Measurements from ENCODE around the gene NKX6-2.

The NKX6-2 gene

GRCh38 chr10:132748545-132749370 is 37.2 kb downstream of the NKX6-2 start:
- no peak for TF ChIP-seq EZH2phosphoT487 (IDR thresholded peaks at IDR 0.05; ENCODE audit: borderline replicate concordance, low read length)
- no peak for TF ChIP-seq CTCF (IDR thresholded peaks at IDR 0.05; ENCODE audit: low read depth, low read length, poor library complexity, severe bottlenecking)
- no peaks in the 10 kb centered on the region for H3F3A ChIP-seq (ENCODE audit: control insufficient read depth, insufficient read depth)
- no peaks in the 10 kb centered on the region for H3K9me2 ChIP-seq (replicated peaks; ENCODE audit: control insufficient read depth, low read length)
- H3K4me1 ChIP-seq (ENCODE audit: control insufficient read depth, low read length), result no peaks in the 10 kb centered on the region
- H3K36me3 ChIP-seq (ENCODE audit: control insufficient read depth, low read length), result no peaks in the 10 kb centered on the region
- no peaks in the 10 kb centered on the region for H3K79me2 ChIP-seq (ENCODE audit: control insufficient read depth, low read length)
- H3K27ac ChIP-seq (ENCODE audit: low read depth, low read length), result no peak overlapping the region
- H3K4me3 ChIP-seq (ENCODE audit: low read length), result no peak overlapping the region
- peaks cover 42% of the 10 kb centered on the region for H3K9me3 ChIP-seq (ENCODE audit: control insufficient read depth, insufficient read depth, low read length)
- H3K27me3 ChIP-seq (ENCODE audit: control insufficient read depth, low read length), result no peaks in the 10 kb centered on the region
- no peaks in the 10 kb centered on the region for H4K20me1 ChIP-seq (ENCODE audit: control insufficient read depth, insufficient read depth, low read depth, low read length)
- H3K4me2 ChIP-seq (ENCODE audit: low read length), result no peak overlapping the region

DNA sequence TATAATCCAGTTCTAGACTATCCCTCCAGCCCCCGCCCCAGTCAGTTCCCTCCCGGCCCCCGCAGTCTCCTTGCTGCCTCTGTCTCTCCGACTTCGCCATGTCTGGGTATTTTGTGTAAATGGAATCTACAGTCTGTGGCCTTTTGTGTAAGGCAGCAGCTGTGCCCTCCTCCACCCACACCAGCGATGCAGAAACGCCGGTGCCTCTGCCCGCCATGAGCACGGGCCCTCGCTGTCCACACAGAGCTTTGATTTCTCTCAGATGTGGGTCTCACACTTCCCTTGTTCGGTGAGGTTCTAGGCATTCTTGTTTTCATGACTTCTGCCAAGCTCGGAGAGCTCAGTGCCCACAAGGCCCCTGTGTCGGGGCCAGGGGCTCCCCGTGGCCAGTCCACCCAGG is 37.8 kb downstream of the NKX6-2 start:
- no peaks in the 10 kb centered on the region for H3K79me2 ChIP-seq (ENCODE audit: control insufficient read depth, low read length)
- H3K4me1 ChIP-seq (ENCODE audit: control insufficient read depth, low read length), result no peaks in the 10 kb centered on the region
- H4K20me1 ChIP-seq (ENCODE audit: control insufficient read depth, insufficient read depth, low read depth, low read length), result no peaks in the 10 kb centered on the region
- no peaks in the 10 kb centered on the region for H3K36me3 ChIP-seq (ENCODE audit: control insufficient read depth, low read length)
- TF ChIP-seq EZH2phosphoT487 (IDR thresholded peaks at IDR 0.05; ENCODE audit: borderline replicate concordance, low read length) (no peak), CTCF (IDR thresholded peaks at IDR 0.05; ENCODE audit: low read depth, low read length, poor library complexity, severe bottlenecking) (no peak)
- no peaks in the 10 kb centered on the region for H3F3A ChIP-seq (ENCODE audit: control insufficient read depth, insufficient read depth)
- no peak overlapping the region for H3K27ac ChIP-seq (ENCODE audit: low read depth, low read length)
- H3K4me2 ChIP-seq (ENCODE audit: low read length), result no peak overlapping the region
- H3K9me3 ChIP-seq (ENCODE audit: control insufficient read depth, insufficient read depth, low read length), result peaks cover 45% of the 10 kb centered on the region
- H3K9me2 ChIP-seq (replicated peaks; ENCODE audit: control insufficient read depth, low read length), result no peaks in the 10 kb centered on the region
- no peaks in the 10 kb centered on the region for H3K27me3 ChIP-seq (ENCODE audit: control insufficient read depth, low read length)
- H3K4me3 ChIP-seq (ENCODE audit: low read length), result no peak overlapping the region

GRCh38 chr10:132746801-132747625 is 38.9 kb downstream of the NKX6-2 start:
- no peaks in the 10 kb centered on the region for H3K9me2 ChIP-seq (replicated peaks; ENCODE audit: control insufficient read depth, low read length)
- no peaks in the 10 kb centered on the region for H3K79me2 ChIP-seq (ENCODE audit: control insufficient read depth, low read length)
- H3F3A ChIP-seq (ENCODE audit: control insufficient read depth, insufficient read depth), result no peaks in the 10 kb centered on the region
- TF ChIP-seq EZH2phosphoT487 (IDR thresholded peaks at IDR 0.05; ENCODE audit: borderline replicate concordance, low read length) (no peak), CTCF (IDR thresholded peaks at IDR 0.05; ENCODE audit: low read depth, low read length, poor library complexity, severe bottlenecking) (no peak)
- no peaks in the 10 kb centered on the region for H3K36me3 ChIP-seq (ENCODE audit: control insufficient read depth, low read length)
- no peak overlapping the region for H3K4me2 ChIP-seq (ENCODE audit: low read length)
- no peaks in the 10 kb centered on the region for H3K27me3 ChIP-seq (ENCODE audit: control insufficient read depth, low read length)
- no peaks in the 10 kb centered on the region for H3K4me1 ChIP-seq (ENCODE audit: control insufficient read depth, low read length)
- no peak overlapping the region for H3K4me3 ChIP-seq (ENCODE audit: low read length)
- no peaks in the 10 kb centered on the region for H4K20me1 ChIP-seq (ENCODE audit: control insufficient read depth, insufficient read depth, low read depth, low read length)
- no peak overlapping the region for H3K27ac ChIP-seq (ENCODE audit: low read depth, low read length)
- peaks cover 41% of the 10 kb centered on the region for H3K9me3 ChIP-seq (ENCODE audit: control insufficient read depth, insufficient read depth, low read length)

All from DOHH2 (cell line).